GM23338 (cell line): ENCODE results near the gene LILRA1. TPM values are rescaled to one million over a fixed set of nuclear protein-coding genes. Genes with fewer than 3 reads are reported as not detected.

Experiments
- ATAC-seq: fragments of 200-7000 bp; cut with Tn5 transposase; 3 replicates; pipeline ENCODE4 v1.9.1; 2020
- DNase-seq: peaks from one replicate; pipeline ENCODE4 v3.0.0-alpha.2; 2015; ENCODE audit warnings: low spot score
- H2AFZ ChIP-seq: fragments of 200-600 bp; sonication (generic); 2 replicates; pipeline ENCODE4 v1.8.0; 2016; ENCODE audit warnings: antibody characterized with exemption, mild to moderate bottlenecking, moderate library complexity
- H3F3A ChIP-seq: fragments of 200-600 bp; sonication (generic); replicated peaks from 2 replicates; pipeline ENCODE4 v1.8.0; 2017; ENCODE audit warnings: antibody characterized with exemption, mixed run types, low read depth
- H3K27ac ChIP-seq: fragments of 200-600 bp; sonication (generic); 2 replicates; pipeline ENCODE4 v1.6.1; 2016; ENCODE audit warnings: low read depth
- H3K27me3 ChIP-seq: fragments of 200-600 bp; sonication (generic); 2 replicates; pipeline ENCODE4 v1.8.0; 2016; ENCODE audit warnings: mild to moderate bottlenecking, mixed run types, moderate library complexity; ENCODE audit not compliant: insufficient read depth
- H3K36me3 ChIP-seq: fragments of 200-600 bp; sonication (generic); 2 replicates; pipeline ENCODE4 v1.8.0; 2016; ENCODE audit warnings: mild to moderate bottlenecking; ENCODE audit not compliant: insufficient read depth
- H3K4me1 ChIP-seq: fragments of 200-600 bp; sonication (generic); 2 replicates; pipeline ENCODE4 v1.8.0; 2016; ENCODE audit warnings: mild to moderate bottlenecking, moderate library complexity; ENCODE audit not compliant: insufficient read depth
- H3K4me2 ChIP-seq: fragments of 200-600 bp; sonication (generic); 2 replicates; pipeline ENCODE4 v1.7.1; 2017; ENCODE audit warnings: mixed run types
- H3K4me3 ChIP-seq: fragments of 200-600 bp; sonication (generic); 2 replicates; pipeline ENCODE4 v1.6.1; 2016; ENCODE audit warnings: mixed run types
- H3K79me2 ChIP-seq: fragments of 200-600 bp; sonication (generic); replicated peaks from 2 replicates; pipeline ENCODE4 v1.8.0; 2017; ENCODE audit warnings: mild to moderate bottlenecking; ENCODE audit not compliant: insufficient read depth
- H3K9me2 ChIP-seq: fragments of 200-600 bp; sonication (generic); 2 replicates; pipeline ENCODE4 v1.8.0; 2017; ENCODE audit not compliant: insufficient read depth
- H4K20me1 ChIP-seq: fragments of 200-600 bp; sonication (generic); replicated peaks from 2 replicates; pipeline ENCODE4 v1.8.0; 2017; ENCODE audit warnings: mild to moderate bottlenecking; ENCODE audit not compliant: insufficient read depth
- H3K27ac Mint-ChIP-seq: 2 replicates; pipeline ENCODE4 v1.8.0; 2020; ENCODE audit warnings: inconsistent platforms, mild to moderate bottlenecking, moderate library complexity, mixed read lengths
- H3K27me3 Mint-ChIP-seq: 3 replicates; pipeline ENCODE4 v1.8.0; 2022; ENCODE audit warnings: low read depth, mild to moderate bottlenecking, moderate library complexity, mixed read lengths, inconsistent platforms; ENCODE audit not compliant: insufficient read depth, poor library complexity
- H3K36me3 Mint-ChIP-seq: 3 replicates; pipeline ENCODE4 v1.8.0; 2021; ENCODE audit warnings: low read depth, mild to moderate bottlenecking, inconsistent platforms, moderate library complexity, mixed read lengths
- H3K4me1 Mint-ChIP-seq: 3 replicates; pipeline ENCODE4 v1.8.0; 2020; ENCODE audit warnings: mild to moderate bottlenecking, inconsistent platforms, mixed read lengths
- H3K4me3 Mint-ChIP-seq: 3 replicates; pipeline ENCODE4 v1.8.0; 2021; ENCODE audit warnings: moderate library complexity, mild to moderate bottlenecking, inconsistent platforms, mixed read lengths
- H3K9me3 Mint-ChIP-seq: 3 replicates; pipeline ENCODE4 v1.8.0; 2020; ENCODE audit warnings: moderate library complexity, mild to moderate bottlenecking, inconsistent platforms, mixed read lengths
- CREB1 ChIP-seq: fragments of 250-450 bp; sonication (Bioruptor Pico); IDR thresholded peaks from 2 replicates; pipeline ENCODE4 v1.5.0; 2020; ENCODE audit warnings: low read depth, mild to moderate bottlenecking, moderate library complexity
- CTCF ChIP-seq, 2 experiments: fragments of 200-600 bp in 1 of 2; sonication (generic) in 1 of 2; conservative IDR thresholded peaks; 2 replicates each; pipeline versions ENCODE4 v1.5.1 to v1.6.1; 2016 to 2017; ENCODE audit warnings: antibody characterized with exemption in 2 of 2, low read depth in 2 of 2, mild to moderate bottlenecking in 2 of 2, moderate library complexity in 1 of 2
- ETS1 ChIP-seq: IDR thresholded peaks from 2 replicates; pipeline ENCODE4 v1.6.1; 2016; ENCODE audit warnings: antibody characterized with exemption
- EZH2 ChIP-seq: fragments of 200-600 bp; sonication (generic); IDR thresholded peaks from one replicate; pipeline ENCODE4 v1.8.0; 2017; ENCODE audit warnings: antibody characterized with exemption, mild to moderate bottlenecking, low read depth; ENCODE audit not compliant: unreplicated experiment
- EZH2phosphoT487 ChIP-seq: fragments of 200-600 bp; sonication (generic); IDR thresholded peaks from one replicate; pipeline ENCODE4 v1.8.1; 2018; ENCODE audit warnings: antibody characterized with exemption; ENCODE audit not compliant: unreplicated experiment
- JUNB ChIP-seq: IDR thresholded peaks from one replicate; pipeline ENCODE4 v1.6.1; 2016; ENCODE audit warnings: antibody characterized with exemption; ENCODE audit not compliant: unreplicated experiment
- NANOG ChIP-seq: IDR thresholded peaks from 2 replicates; pipeline ENCODE4 v1.6.1; 2016; ENCODE audit warnings: antibody characterized with exemption, borderline replicate concordance
- REST ChIP-seq: IDR thresholded peaks from one replicate; pipeline ENCODE4 v1.6.1; 2018; ENCODE audit warnings: antibody characterized with exemption; ENCODE audit not compliant: unreplicated experiment
- STAT1 ChIP-seq: IDR thresholded peaks from one replicate; pipeline ENCODE4 v1.6.1; 2016; ENCODE audit warnings: antibody characterized with exemption; ENCODE audit not compliant: unreplicated experiment
- ZNF331 ChIP-seq: fragments of 250-450 bp; sonication (Bioruptor Pico); IDR thresholded peaks from 2 replicates; pipeline ENCODE4 v1.5.0; 2020; ENCODE audit warnings: low read depth, mild to moderate bottlenecking, moderate library complexity
- polyA plus RNA-seq: library from polyadenylated mRNA; unstranded; fragments of >200 nt; fragmentation: Nextera tagmentation; extraction: Ambion mirVana; gene quantifications from 2 replicates; pipeline ENCODE4 v1.2.1, GENCODE V29; 2016
- total RNA-seq: library from RNA; depleted of rRNA; stranded (reverse); fragments of >200 nt; shearing (Covaris generic); gene quantifications from 2 replicates; pipeline ENCODE4 v1.2.3, GENCODE V29; 2014

The LILRA1 gene
- total and polyA plus RNA-seq, 2 experiments from 2014 or later = not detected

GRCh38 chr19:54612428-54612827 is 19.0 kb downstream of the LILRA1 start (continued):
- no peak for TF ChIP-seq EZH2phosphoT487
- no peak for TF ChIP-seq NANOG
- TF ChIP-seq CTCF (conservative IDR thresholded peaks at IDR 0.05; ENCODE audit: low read depth in 2 of 2) = no peak
- no peak for TF ChIP-seq ETS1
- TF ChIP-seq ZNF331 (CRISPR knock-in tag) = no peak

- Histone ChIP-seq H3K4me2 (no peak overlapping the region), H3K9me2 (no peaks in the 10 kb centered on the region), H3F3A (no peaks in the 10 kb centered on the region), H3K27ac (no peak overlapping the region), H3K79me2 (no peaks in the 10 kb centered on the region), H3K4me1 (no peaks in the 10 kb centered on the region), H3K27me3 (no peaks in the 10 kb centered on the region), H4K20me1 (no peaks in the 10 kb centered on the region), H2AFZ (no peak overlapping the region), H3K36me3 (peaks cover 7% of the 10 kb centered on the region), H3K4me3 (no peak overlapping the region)
- DNase-seq (no peak), ATAC-seq (no peak)
- Mint-ChIP-seq H3K27me3 (peaks cover 2% of the 10 kb centered on the region), H3K36me3 (peaks cover 19% of the 10 kb centered on the region), H3K4me3 (no peak overlapping the region), H3K9me3 (peaks cover 94% of the 10 kb centered on the region), H3K27ac (no peak overlapping the region), H3K4me1 (no peaks in the 10 kb centered on the region)
- TF ChIP-seq REST (no peak), CREB1 (no peak), EZH2 (no peak), JUNB (no peak), CTCF (conservative IDR thresholded peaks at IDR 0.05; ENCODE audit: low read depth in 2 of 2) (no peak), ETS1 (no peak), STAT1 (no peak)
Measured at GRCh38 chr19:54614726-54615125, 21.3 kb downstream of the LILRA1 start.
